GM19043 (cell line): ENCODE results near the gene LSM14A.
"Not testable (repeated sequence)": the region's sequence is repeated elsewhere in the genome, so short reads cannot be mapped to it uniquely, and the experiment has no call there.

ENCODE experiments used
- ATAC-seq: cut with Tn5 transposase; IDR thresholded peaks from one replicate; pipeline ENCODE4 v1.9.1; 2021; ENCODE audit warnings: low read depth; ENCODE audit not compliant: unreplicated experiment

Gene LSM14A

DNA sequence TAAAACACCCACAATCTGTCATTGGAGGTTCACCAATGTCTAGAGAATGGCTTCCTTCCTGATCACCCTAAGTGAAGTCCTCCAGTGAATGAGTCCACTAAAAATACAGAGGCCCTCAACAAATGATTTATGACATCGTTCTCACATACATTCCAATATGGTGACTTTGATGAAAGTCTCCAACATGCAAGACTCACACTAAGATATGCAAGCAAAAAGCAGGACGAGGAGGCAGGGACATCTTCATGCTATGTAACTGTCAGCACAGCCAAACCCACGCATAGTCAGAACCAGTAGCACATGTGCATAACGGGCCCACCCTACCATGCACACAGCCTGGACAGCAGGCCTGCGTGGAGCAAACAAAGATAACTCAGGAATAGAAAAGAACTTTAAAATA, 16.6 kb upstream of the LSM14A start:
- no peak for ATAC-seq

DNA sequence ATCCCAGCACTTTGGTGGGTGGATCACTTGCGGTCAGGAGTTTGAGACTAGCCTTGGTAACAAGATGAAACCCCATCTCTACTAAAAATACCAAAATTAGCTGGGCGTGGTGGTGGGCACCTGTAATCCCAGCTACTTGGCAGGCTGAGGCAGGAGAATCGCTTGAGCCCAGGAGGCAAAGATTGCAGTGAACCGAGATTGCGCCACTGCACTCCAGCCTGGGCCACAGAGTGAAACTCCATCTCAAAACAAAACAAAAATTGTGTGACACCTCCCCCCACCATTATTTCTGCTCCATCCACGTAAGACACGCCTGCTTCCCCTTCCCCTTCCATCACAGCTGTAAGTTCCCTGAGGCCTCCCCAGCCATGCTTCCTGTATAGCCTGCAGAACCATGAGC, 13.3 kb upstream of the LSM14A start:
- ATAC-seq: not testable (repeated sequence)

DNA sequence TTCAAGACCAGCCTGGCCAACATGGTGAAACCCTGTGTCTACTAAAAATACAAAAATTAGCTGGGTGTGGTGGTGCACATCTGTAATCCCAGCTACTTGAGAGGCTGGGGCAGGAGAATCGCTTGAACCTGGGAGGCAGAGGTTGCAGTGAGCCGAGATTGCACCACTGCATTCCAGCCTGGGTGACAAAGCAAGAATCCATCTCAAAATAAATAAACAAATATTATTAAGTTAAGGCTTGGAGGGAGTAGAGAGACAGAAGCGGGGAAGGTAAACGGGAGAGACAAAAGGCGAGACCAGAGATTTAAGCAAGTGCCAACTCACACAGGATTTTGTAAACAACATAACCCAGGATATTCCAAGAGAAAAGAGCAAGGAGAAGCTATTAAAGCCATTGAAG, 12.8 kb upstream of the LSM14A start:
- ATAC-seq: not testable (repeated sequence)

DNA sequence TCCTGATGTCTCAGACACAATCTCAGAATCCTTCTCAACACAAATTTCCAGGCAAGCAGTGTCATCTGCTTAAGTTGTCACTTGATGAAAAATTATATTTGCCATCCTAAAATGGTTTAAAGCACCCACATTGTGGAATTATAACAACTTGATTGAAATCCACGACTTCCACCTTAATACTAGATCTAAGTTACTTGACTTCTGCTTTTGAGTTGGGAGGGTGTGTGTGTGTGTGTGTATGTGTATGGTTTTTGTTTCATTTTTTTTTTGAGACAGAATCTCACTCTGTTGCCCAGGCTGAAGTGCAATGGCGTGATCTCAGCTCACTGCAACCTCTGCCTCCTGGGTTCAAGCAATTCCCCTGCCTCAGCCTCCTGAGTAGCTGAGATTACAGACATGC, 10.4 kb upstream of the LSM14A start:
- ATAC-seq: not testable (repeated sequence)

- ATAC-seq: no peak
Observed at GRCh38 chr19:34165295-34165738, 7.0 kb upstream of the LSM14A start.

GRCh38 chr19:34169475-34170199, 2.7 kb upstream of the LSM14A start:
- ATAC-seq: not testable (repeated sequence)

- ATAC-seq: no peak
Observed at GRCh38 chr19:34171539-34171876, 796 bp upstream of the LSM14A start.

GRCh38 chr19:34172661-34173192, 423 bp downstream of the LSM14A start:
- peak; percentile 6 for ATAC-seq

DNA sequence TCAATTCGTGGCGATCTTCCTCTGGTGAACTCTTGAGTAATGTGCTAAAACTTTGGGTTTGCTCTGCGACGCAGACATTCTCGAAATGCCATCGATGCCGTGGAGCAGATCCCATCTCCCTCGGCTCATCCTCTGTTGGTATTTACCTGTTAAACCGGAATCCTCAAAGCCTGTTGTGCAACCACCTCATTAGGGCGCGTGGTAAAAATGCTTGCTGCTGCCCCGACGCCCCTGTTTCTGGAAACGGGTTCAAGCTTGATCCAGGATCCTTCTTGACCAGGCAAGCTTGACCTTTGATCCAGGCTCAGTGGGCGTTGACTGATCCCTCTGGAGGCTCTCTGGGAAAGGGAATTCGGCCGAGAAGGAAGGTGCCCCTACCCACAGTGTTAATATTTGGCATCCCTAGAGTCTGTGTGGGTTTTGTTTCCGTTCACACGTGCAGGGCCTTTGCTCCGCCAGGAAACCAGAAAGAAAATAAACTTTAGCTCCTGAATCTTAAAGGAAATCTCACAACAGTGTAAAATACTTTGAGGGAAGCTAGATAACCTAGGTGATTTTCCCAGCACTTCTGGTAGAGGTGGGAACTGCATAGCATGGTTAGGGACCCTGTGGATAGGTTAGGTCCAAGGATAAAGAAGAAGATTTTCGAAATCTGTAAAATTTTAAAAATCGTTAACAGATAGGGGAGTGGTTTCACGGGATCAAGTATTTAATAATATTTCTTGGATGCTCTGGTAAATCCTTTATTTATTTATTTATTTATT, 1.1 kb downstream of the LSM14A start:
- ATAC-seq: no peak

- not testable (repeated sequence) for ATAC-seq
Observed at GRCh38 chr19:34175173-34175572, 2.9 kb downstream of the LSM14A start.

- no peak for ATAC-seq
Observed at GRCh38 chr19:34176581-34176980, 4.3 kb downstream of the LSM14A start.

GRCh38 chr19:34178274-34178610, 5.9 kb downstream of the LSM14A start:
- ATAC-seq: no peak

DNA sequence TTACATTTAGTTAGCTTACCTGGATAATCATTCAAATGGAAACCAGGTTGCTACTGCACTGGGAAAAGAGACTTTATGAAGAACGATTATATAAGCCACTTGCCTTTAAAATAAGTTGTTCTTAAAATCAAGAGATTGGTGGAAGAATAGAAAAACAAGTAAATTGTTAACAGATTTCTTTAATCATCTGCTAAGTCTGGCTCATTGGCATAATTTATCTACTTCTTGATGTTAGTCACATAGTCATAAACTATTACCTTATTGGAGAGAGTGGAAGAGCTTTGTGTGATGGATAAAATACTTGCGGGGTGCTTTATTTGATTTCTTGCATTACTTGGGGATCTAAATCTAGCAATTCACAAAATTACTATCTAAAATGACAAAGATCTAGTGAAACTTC, 6.8 kb downstream of the LSM14A start:
- no peak for ATAC-seq

- no peak for ATAC-seq
Observed at GRCh38 chr19:34180273-34180672, 8.0 kb downstream of the LSM14A start.

DNA sequence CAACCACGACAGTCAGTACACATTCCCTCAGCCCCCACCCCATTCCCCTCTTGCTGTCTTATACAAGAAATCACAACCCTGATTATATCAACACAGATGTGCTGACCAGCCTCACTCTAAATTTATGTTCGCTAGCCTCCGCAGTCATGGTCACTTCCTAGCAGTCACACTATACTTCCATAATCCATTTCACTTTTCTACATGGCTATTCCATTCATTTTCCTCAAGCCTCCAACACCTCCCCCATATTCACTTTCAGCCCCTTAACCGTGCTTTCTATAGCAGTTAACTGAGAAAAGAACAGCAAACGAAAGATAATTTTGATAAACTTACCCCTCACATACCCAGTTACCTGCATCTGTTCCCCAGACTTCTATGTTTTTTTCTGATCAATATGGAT, 8.4 kb downstream of the LSM14A start:
- ATAC-seq: no peak

DNA sequence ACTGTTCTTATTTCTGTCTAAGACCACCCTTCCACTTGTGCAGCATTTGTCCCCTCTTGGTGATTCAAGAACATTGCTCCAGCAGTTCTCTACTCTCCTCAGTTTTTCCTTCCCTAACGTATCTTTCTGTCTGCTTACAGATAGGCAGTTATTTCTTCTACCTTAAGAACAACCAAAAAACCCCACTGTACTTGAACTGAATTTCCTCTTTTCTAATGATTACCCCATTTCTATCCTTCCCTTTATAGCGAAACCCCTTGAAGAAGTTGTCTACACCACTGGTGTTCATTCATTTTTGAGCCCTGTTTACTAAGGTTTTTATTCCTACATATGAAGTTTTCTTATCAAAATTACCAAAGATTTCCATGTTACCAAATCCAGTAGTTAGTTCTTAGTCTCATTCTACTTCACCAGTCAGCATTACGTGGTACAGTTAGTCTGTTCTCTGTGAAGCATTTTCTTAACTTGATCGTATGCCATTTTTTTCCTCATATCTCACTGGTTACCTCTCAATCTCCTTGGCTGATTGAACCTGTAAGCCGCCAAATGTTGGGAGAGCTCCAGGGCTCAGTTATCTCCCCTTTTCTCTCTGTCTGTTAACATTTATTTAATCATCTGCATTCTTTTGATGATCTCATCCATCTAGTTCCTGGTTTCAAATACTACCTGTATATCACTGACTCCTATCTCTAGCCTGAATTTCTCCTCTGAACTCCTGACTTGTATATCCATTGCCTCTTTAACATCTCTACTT, 9.0 kb downstream of the LSM14A start:
- ATAC-seq: no peak

DNA sequence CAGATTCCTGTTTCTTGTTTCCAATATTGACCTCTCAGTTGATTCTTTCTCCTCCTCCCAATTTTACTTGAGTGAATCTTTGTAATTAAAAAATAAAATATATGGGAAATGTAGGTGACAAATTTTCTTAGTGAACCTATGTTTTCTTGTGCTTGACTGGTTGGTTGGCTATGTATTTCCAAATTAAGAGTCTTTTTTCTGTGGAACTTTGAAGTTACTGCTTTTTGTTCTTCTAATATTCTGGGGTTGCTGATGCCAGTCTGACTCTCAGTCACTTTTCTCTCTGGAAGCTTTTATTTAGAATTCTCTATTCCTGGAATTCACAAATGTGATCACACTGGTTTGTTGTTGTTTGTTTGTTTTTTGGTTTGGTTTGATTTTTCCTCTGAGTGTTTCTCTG, 9.8 kb downstream of the LSM14A start:
- ATAC-seq: no peak

DNA sequence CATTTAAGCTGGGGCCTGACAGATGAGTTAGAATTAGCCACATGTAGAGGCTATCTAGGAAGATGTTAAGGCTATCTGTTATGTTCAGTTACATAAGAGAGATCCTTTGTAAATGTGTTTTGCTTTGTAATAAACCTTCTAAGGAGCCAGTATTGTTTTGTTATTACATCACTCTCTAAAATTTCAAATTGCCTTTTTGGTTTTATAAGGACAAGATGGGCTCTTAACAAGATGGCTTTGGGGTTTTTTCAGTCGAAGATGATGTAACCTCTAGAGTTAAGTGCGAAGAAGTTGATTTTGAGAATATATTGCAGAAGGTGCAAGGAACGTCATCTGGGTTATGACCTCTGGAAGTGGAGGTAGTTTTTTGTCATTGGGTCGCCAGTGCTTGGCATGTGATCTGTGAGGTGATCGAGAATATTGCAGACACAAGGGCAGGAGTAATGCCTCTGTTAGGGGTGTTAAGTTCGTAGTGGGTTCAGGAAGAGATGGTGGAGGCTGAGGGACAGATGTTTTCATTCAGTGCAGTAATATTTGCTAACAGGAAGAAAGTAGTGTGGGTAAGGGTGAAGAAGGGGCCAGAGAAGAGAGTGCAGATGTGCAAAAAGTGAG, 12.7 kb downstream of the LSM14A start:
- ATAC-seq: no peak

DNA sequence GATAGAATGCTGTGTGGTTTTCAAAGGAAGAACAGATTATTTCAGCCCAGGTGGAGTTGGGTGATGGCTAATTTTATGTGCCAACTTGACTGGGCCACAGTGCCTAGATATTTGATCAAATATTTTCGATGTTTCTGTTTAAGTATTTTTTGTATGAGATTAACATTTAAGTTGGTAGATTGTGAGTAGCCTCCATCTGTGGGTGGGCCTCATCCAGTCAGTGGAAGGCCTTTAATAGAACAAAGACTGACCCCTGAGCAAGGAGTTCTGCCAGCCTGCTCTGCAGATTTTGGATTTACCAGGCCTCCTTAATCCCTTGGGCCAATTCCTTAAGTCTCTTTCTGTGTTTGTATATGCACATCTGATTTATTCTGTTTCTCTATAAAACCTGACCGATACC, 13.9 kb downstream of the LSM14A start:
- no peak for ATAC-seq

GRCh38 chr19:34187011-34187410, 14.7 kb downstream of the LSM14A start:
- no peak for ATAC-seq

DNA sequence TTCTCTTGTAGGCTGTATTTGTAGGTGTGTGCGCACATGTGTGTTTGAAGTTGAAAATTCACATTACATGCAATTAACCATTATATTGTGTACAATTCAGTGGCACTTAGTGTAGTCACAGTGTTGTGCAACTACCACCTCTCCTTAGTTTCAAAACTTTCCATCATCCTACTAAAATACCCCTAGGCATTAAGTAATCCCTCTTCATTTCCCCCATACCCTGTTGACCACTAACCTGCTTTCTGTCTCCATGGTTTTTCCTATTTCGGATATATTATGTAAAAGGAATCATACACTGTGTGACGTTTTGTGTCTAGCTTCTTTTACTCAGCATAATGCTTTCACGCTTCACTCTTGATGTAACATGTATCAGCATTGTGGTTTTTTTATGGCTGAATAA, 16.1 kb downstream of the LSM14A start:
- no peak for ATAC-seq
